ENCODE measurements around the gene PVALB.

- TF ChIP-seq, protein P1, sequence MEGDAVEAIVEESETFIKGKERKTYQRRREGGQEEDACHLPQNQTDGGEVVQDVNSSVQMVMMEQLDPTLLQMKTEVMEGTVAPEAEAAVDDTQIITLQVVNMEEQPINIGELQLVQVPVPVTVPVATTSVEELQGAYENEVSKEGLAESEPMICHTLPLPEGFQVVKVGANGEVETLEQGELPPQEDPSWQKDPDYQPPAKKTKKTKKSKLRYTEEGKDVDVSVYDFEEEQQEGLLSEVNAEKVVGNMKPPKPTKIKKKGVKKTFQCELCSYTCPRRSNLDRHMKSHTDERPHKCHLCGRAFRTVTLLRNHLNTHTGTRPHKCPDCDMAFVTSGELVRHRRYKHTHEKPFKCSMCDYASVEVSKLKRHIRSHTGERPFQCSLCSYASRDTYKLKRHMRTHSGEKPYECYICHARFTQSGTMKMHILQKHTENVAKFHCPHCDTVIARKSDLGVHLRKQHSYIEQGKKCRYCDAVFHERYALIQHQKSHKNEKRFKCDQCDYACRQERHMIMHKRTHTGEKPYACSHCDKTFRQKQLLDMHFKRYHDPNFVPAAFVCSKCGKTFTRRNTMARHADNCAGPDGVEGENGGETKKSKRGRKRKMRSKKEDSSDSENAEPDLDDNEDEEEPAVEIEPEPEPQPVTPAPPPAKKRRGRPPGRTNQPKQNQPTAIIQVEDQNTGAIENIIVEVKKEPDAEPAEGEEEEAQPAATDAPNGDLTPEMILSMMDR (IDR thresholded peaks at IDR 0.05; ENCODE audit: low read length) = no peak
- no peak for TF ChIP-seq EZH2 (optimal IDR thresholded peaks at IDR 0.05; ENCODE audit: low read depth, low read length)
Measured at GRCh38 chr22:36797911-36798673, 18.7 kb downstream of the PVALB start.
